Stimulated activated naive CD8-positive, alpha-beta T cell treated with anti-CD3 and anti-CD28 coated beads, Interleukin-15, Interleukin-2, amounts not matched to agents 100 ng/mL and 50 ng/mL, for 24 hours (primary cell): Measurements from ENCODE around the gene CACNA1H.

ENCODE experiments used
- H3K27ac Mint-ChIP-seq: one replicate; pipeline ENCODE4 v1.8.0; 2021; ENCODE audit warnings: mild to moderate bottlenecking, mixed read lengths
- H3K27me3 Mint-ChIP-seq: one replicate; pipeline ENCODE4 v1.8.0; 2021; ENCODE audit warnings: mixed read lengths
- H3K36me3 Mint-ChIP-seq: one replicate; pipeline ENCODE4 v1.8.0; 2021; ENCODE audit warnings: low read depth, mixed read lengths
- H3K4me1 Mint-ChIP-seq: one replicate; pipeline ENCODE4 v1.8.0; 2021; ENCODE audit warnings: low read depth, mixed read lengths
- H3K4me3 Mint-ChIP-seq: one replicate; pipeline ENCODE4 v1.8.0; 2021; ENCODE audit warnings: mild to moderate bottlenecking, mixed read lengths
- H3K9me3 Mint-ChIP-seq: one replicate; pipeline ENCODE4 v1.8.0; 2021; ENCODE audit warnings: mixed read lengths

CACNA1H gene

DNA sequence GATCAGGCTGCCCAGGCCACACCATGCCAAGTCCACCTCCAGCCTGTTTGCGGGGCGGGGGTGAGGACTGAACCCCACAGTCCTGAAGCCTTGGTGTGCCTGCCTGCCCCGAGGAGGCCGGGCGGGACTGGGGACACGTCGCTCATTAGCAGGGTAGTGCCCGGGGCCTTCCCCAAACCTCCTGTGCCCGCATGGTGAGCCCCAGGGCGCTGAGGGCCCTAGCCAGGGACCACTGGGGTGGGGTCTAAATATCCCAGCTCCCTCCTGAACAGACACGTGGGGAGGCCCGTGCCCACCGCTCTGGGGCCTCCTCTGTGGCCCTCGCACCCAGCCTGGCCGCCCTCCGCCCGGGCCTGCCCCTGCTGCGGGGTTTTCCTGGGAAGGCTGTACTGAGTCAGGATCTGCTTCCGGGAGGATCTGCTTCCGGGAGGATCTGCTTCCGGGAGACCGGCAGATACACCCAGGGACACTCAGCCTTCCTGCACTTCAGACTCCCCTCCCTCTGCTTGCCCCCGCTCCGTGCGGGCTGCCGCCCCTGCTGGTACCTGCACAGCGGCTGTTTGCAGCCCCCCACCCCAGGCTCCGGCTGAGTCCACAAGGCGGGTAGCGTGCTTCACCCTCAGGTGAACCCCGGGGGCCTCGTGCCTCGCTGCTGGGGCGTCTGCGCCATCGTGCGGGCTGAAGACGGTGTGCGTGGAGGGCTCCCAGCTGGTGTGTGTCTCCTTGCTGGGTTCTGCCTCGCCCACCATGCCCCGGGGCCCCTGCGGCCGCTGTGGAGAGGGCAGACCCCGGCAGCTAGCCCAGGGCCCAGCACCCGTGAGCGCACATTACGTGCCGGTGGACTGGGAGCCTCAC is 23.6 kb upstream of the CACNA1H start:
- Mint-ChIP-seq H3K27me3 (no peaks in the 10 kb centered on the region), H3K4me3 (no peak overlapping the region), H3K36me3 (no peaks in the 10 kb centered on the region), H3K4me1 (no peaks in the 10 kb centered on the region), H3K9me3 (no peaks in the 10 kb centered on the region), H3K27ac (no peak overlapping the region)

DNA sequence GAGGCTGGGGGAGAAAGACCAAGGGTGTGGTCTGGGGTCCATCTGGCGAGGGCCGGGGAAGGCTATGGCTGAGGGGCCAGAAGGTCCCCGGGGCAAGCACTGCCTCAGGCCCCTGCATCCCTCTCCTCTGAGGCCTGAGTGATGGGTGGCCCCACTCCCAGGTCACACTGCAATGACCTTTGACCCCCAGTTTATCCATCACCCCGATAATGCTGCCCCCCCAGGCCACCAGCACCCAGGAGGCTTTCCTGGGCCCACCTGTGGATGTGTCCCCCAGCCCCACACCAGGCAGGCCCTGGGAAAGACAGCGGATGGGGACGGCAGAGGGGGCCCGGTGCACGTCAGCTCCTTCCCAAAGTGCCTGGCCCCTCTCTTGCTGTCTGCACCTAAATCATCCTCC is 22.5 kb upstream of the CACNA1H start:
- H3K27ac Mint-ChIP-seq: no peak overlapping the region
- H3K36me3 Mint-ChIP-seq: no peaks in the 10 kb centered on the region
- H3K27me3 Mint-ChIP-seq: no peaks in the 10 kb centered on the region
- H3K9me3 Mint-ChIP-seq: no peaks in the 10 kb centered on the region
- no peak overlapping the region for H3K4me3 Mint-ChIP-seq
- H3K4me1 Mint-ChIP-seq: no peaks in the 10 kb centered on the region

DNA sequence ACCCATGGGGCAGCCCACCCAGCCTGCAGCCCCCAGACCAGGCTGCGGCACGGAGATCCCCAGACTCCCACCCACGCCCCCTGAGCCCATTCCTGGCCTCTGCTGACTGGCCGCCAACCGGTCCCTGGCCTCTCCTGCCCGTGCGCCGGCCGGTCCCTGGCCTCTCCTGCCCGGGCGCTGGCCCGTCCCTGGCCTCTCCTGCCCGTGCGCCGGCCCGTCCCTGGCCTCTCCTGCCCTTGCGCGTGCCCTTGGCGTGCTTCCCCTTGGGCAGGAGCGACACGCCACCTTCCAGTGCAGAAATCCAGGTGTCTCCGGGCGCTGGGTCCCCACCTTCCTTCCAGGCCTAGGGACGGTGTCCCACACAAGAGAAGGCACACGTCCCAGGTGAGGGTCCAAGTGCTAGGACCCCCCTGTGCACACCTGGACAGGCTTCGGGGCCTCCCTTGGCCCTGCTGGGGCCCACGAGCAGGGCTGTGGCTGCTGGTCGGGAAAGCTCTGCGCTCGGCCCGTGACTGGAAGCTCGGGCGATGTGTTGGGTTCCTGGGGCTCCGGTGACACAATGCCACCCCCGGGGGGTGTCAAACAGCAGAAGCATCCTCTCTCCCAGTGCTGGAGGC is 21.4 kb upstream of the CACNA1H start:
- H3K4me1 Mint-ChIP-seq: no peaks in the 10 kb centered on the region
- no peaks in the 10 kb centered on the region for H3K36me3 Mint-ChIP-seq
- H3K9me3 Mint-ChIP-seq: no peaks in the 10 kb centered on the region
- H3K27me3 Mint-ChIP-seq: no peaks in the 10 kb centered on the region
- no peak overlapping the region for H3K4me3 Mint-ChIP-seq
- H3K27ac Mint-ChIP-seq: no peak overlapping the region

DNA sequence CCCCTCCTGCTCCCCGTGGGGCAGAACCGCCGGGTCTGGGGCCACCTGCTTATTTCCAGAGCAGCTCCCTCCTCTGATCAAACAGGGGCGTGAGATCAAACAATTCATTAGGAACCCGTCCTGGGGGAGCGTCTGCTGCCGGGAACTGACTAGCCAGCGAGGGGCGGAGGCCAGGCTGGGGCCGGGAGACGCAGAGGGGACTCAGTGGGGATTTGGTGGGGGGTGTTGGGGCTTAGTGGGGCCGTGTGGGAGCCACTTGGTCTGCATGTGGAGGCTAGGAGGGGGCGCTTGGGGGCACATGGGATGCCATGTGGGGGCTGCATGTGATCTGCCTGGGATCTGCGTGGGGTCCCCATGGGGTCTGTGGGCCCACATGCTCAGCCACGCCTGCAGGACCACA is 20.5 kb upstream of the CACNA1H start:
- Mint-ChIP-seq H3K36me3 (no peaks in the 10 kb centered on the region), H3K4me3 (no peak overlapping the region), H3K4me1 (no peaks in the 10 kb centered on the region), H3K27me3 (no peaks in the 10 kb centered on the region), H3K9me3 (no peaks in the 10 kb centered on the region), H3K27ac (no peak overlapping the region)

DNA sequence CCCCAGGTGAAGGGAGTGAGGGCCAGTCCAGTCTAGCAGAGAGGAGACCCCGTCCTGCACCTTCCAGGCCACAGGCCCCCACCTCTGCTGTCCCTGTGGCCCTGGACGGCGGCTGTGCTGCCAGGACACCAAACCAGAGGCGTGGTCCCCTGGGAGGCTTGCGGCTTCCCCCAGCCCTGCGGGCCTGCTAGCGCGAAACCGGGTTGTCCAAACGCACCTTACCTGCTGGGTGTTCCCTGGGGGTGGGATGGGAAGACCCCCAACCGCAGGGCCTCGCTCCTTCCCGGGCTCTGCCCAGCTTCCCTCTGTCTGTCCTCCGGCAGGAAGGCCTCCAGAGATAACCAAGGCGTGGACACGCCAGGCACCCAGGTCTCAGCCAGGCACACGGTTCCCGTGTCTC is 19.6 kb upstream of the CACNA1H start:
- no peak overlapping the region for H3K4me3 Mint-ChIP-seq
- H3K27me3 Mint-ChIP-seq: no peaks in the 10 kb centered on the region
- no peak overlapping the region for H3K27ac Mint-ChIP-seq
- H3K9me3 Mint-ChIP-seq: no peaks in the 10 kb centered on the region
- H3K4me1 Mint-ChIP-seq: no peaks in the 10 kb centered on the region
- H3K36me3 Mint-ChIP-seq: no peaks in the 10 kb centered on the region

DNA sequence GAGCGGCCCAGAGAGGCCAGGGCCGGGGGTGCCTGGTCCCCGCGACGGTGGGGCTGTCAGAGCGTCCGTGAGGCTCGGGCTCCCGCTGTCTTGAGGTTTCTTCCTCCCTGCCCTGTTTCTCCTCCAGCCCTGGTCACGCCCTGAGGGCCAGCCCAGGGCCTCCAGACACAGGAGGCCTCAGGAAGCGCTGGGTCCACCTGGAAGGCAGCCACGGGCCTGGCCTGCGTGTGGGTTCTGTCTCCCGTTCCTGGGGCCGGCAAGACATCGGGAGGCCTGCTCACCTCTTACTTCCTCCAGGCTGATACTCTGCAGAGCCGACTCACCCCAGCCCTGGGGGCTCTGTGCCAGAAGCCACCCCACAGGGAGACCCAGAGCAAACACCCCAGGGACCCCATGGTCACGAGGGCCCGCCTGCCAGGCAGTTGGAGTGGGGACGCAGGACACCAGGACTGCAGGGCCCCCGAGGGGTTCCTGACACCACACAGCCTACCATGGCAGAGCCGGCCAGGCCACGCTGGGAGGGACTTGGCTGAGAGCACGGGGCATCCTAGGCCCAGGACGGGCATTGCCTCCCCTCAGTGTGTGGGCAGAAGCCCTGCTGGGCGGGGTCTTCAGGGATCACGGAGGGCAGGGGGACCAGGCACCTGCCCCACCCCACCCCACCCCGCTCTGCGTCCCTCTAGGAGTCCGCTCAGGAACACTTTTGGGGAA is 18.9 kb upstream of the CACNA1H start:
- Mint-ChIP-seq H3K4me1 (no peaks in the 10 kb centered on the region), H3K27ac (no peak overlapping the region)

DNA sequence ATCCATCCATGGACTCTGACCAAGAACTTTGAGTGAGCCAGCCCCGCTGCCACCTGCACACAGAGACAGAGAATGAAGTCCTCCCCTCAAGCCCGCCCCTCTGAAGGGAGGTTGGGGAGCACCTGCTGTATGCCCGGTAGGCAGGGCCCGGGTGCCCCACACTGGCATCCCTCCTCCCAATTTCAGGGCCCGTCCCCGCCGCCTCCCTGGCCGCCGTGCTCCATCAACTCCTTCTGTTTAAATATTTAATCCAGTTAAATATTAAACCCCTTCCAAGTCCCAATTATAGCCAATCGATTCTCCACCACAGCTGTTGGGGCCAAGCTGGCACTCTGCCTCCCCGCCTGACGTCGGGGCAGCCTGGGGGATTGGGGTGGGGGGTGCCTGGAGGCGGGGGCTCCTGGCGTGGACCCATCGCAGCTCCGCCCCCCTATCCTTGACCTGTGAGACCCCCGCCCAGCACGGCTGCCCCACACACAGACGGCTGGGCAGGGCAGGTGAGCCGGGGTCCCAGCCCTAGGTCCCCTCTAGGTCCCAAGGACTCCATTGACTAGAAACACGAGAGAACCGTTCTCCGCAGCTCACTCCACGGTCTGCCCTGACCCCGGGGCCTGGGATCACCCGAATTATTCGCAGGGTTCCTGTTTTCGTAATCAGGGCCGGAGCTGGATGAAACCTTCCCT is 18.0 kb upstream of the CACNA1H start:
- no peak overlapping the region for H3K27ac Mint-ChIP-seq
- H3K4me1 Mint-ChIP-seq: no peaks in the 10 kb centered on the region
- H3K36me3 Mint-ChIP-seq: no peaks in the 10 kb centered on the region
- no peaks in the 10 kb centered on the region for H3K27me3 Mint-ChIP-seq
- H3K4me3 Mint-ChIP-seq: no peak overlapping the region
- no peaks in the 10 kb centered on the region for H3K9me3 Mint-ChIP-seq

More for the DNA sequence above, 18.9 kb upstream of the CACNA1H start:
- Mint-ChIP-seq H3K9me3 (no peaks in the 10 kb centered on the region), H3K36me3 (no peaks in the 10 kb centered on the region), H3K27me3 (no peaks in the 10 kb centered on the region), H3K4me3 (no peak overlapping the region)

DNA sequence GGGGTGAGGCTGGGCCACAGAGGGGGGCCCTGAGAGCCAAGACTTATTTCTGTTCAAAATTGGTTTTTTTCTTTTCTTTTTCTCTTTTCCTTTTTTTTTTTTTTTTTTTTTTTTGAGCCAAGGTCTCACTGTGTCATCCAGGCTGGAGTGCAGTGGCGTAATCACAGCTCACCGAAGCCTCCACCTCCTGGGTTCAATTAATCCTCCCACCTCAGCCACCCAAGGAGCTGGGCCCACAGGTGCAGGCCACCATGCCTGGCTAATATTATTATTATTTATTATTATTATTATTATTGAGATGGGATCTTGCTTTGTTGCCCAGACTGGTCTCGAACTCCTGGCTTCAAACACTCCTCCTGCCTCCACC is 17.5 kb upstream of the CACNA1H start:
- H3K27ac Mint-ChIP-seq: no peak overlapping the region
- H3K27me3 Mint-ChIP-seq: no peaks in the 10 kb centered on the region
- no peaks in the 10 kb centered on the region for H3K9me3 Mint-ChIP-seq
- no peaks in the 10 kb centered on the region for H3K4me1 Mint-ChIP-seq
- H3K36me3 Mint-ChIP-seq: no peaks in the 10 kb centered on the region
- no peak overlapping the region for H3K4me3 Mint-ChIP-seq

DNA sequence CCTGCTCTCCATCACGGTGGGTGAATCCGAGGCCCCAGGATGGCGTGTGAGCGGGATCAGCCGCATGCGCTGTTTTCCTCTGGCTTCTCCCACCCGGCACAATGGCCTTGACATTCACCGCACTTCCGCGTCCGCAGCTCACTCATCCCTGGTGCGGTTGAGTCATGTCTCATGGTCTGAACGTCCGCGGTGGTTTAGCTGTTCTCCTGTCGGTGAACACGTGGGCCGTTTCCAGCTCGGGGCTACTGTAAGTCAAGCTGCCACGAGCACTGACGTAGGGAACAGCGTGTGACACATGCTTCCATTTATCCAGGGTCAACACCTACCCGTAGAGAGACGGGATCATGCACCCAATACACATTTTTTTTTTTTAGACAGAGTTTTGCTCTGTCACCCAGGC is 15.3 kb upstream of the CACNA1H start:
- Mint-ChIP-seq H3K9me3 (no peaks in the 10 kb centered on the region), H3K27ac (no peak overlapping the region), H3K4me3 (no peak overlapping the region), H3K36me3 (no peaks in the 10 kb centered on the region), H3K4me1 (no peaks in the 10 kb centered on the region), H3K27me3 (no peaks in the 10 kb centered on the region)

DNA sequence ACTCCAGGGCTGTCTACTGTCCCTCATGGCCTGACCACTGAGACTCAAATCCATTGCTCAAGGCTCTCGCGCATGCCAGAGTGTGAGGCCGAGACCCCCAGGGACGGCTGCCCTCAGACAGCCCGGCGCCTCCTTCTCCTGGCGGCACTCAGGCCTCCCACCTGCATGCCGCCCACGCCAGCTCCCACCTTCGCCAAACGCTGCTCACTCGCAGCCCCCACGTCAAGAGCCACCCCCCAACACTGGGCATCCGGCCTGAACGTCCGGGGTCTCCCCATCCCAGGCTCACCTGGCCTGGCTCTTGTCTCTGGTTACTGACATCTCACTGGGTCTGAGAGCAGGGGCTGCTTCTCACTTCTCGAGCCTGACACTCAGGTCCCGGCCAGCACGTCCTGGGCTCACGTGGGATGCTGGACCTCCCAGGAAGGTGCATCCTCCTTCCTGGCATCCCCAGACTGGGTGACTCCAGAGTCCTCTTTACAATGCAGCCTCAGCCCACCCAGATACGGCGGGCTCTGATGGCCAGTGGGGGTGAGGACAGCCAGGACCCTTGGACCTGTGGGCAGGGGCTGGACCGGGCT is 12.2 kb upstream of the CACNA1H start:
- Mint-ChIP-seq H3K9me3 (no peaks in the 10 kb centered on the region), H3K36me3 (no peaks in the 10 kb centered on the region), H3K4me1 (no peaks in the 10 kb centered on the region), H3K27ac (no peak overlapping the region), H3K4me3 (no peak overlapping the region), H3K27me3 (no peaks in the 10 kb centered on the region)

DNA sequence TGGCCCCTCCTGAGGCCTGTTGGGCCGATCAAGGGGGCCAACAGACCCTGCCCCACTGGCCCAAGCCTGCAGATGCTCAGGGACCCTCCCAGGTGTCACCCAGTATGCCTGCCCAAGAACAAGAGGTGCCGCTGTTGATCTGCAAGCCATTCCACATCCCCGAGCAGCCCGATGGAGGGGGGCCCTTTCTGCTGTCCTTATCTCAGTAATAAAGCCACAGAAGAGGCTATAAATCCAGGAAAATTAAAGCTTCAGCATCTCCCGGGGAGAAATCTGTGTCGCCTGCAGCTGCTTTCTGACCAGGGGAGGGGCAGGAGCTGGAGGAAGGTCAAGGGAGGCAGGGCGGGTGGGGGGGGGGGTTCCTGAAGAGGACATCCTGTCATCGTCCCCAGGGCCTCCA is 11.7 kb upstream of the CACNA1H start:
- Mint-ChIP-seq H3K4me1 (no peaks in the 10 kb centered on the region), H3K9me3 (no peaks in the 10 kb centered on the region), H3K27me3 (no peaks in the 10 kb centered on the region), H3K27ac (no peak overlapping the region), H3K36me3 (no peaks in the 10 kb centered on the region), H3K4me3 (no peak overlapping the region)

DNA sequence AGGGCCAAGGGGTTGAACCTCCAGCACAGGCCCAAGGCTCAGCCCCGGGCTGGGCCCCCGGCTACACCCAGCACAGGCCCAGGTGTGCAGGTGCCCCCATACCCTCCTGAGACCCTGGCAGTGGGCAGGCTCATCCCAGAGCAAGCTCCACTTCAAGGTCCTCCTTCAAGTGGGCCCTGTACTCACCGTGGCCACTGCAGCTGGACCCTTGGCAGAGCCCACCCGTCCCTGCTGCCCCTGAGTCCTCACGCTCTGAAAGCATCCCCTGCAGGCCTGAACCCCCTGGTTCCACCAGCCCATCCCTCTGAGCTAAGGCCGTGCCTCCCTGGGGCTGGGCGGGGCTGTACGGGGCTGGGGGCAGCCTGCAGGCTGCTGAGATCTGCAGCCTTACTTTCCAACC is 11.2 kb upstream of the CACNA1H start:
- H3K27ac Mint-ChIP-seq: no peak overlapping the region
- H3K9me3 Mint-ChIP-seq: no peaks in the 10 kb centered on the region
- H3K27me3 Mint-ChIP-seq: no peaks in the 10 kb centered on the region
- no peaks in the 10 kb centered on the region for H3K4me1 Mint-ChIP-seq
- no peaks in the 10 kb centered on the region for H3K36me3 Mint-ChIP-seq
- H3K4me3 Mint-ChIP-seq: no peak overlapping the region

DNA sequence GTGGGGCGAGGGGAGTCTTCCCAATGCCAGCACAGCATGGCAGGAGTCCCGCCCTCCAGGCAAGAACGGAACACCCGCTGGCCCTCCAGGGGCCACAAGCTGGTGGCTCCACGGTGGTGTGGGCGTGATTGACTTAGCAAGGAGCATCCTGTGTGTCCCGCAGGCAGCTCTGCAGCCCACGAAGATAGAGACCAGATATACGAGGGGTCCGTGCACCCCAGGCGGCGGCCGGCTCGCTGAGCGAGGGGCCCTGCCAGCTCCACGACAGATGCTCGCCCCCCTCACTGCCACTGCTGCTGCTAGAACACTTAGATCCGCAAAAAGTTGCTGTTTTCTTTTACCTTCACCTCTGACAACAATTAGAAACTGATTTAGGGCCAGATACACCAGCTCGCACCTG is 10.0 kb upstream of the CACNA1H start:
- H3K9me3 Mint-ChIP-seq: no peaks in the 10 kb centered on the region
- H3K36me3 Mint-ChIP-seq: no peaks in the 10 kb centered on the region
- no peak overlapping the region for H3K27ac Mint-ChIP-seq
- H3K4me3 Mint-ChIP-seq: no peak overlapping the region
- H3K27me3 Mint-ChIP-seq: no peaks in the 10 kb centered on the region
- no peaks in the 10 kb centered on the region for H3K4me1 Mint-ChIP-seq

DNA sequence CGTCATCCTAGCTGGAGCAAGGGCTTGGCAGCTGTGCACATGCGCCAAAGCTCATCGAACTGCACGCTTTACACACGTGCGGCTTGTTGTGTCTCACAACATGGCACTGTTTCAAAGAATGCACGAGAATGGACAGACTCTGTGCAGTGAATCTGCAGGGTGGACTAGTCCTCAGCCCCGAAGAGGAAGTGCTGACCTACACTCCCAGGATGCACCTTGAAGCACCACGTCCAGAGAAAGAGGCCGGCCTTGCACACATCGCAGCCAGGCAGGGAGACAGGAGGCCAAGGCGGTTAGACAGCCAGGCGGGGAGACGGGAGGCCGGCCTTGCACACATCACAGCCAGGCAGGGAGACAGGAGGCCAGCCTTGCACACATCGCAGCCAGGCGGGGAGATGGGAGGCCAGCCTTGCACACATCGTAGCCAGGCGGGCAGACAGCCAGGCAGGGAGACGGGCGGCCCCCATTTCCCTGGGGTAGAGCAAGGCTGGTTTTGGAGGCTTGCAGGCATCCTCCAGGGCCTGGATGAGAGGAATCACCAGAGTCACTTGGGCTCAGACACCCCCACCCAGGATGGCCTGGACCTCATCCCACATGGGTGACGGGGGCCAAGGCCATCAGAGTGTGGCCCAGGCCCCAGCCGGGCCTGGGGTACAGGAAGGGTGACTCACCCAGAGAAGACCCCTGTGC is 9.0 kb upstream of the CACNA1H start:
- Mint-ChIP-seq H3K9me3 (no peaks in the 10 kb centered on the region), H3K4me3 (no peak overlapping the region), H3K27ac (no peak overlapping the region), H3K4me1 (no peaks in the 10 kb centered on the region), H3K36me3 (no peaks in the 10 kb centered on the region), H3K27me3 (no peaks in the 10 kb centered on the region)
